ENCODE results near the gene TP53BP2.

DNA sequence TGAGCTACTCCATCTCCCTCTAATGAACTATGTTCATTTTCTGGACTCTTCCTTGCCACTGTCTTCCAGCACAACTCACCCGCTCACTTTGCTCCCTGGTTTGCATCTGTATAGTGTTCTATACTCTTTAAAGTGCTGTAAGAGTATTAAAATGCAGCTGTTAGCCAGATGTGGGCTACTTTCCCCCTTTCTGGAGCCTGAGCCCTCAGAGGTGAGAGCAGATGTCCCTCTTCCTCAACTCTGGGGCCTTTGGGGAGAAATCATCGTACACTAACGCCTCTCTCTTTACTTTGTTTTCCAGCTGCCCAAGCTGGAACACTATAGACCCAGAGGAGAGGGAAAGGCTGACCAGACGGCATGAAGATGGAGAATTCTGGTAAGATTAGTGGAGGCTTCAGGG, 94.1 kb downstream of the TP53BP2 start:
- TF ChIP-seq, protein P1, sequence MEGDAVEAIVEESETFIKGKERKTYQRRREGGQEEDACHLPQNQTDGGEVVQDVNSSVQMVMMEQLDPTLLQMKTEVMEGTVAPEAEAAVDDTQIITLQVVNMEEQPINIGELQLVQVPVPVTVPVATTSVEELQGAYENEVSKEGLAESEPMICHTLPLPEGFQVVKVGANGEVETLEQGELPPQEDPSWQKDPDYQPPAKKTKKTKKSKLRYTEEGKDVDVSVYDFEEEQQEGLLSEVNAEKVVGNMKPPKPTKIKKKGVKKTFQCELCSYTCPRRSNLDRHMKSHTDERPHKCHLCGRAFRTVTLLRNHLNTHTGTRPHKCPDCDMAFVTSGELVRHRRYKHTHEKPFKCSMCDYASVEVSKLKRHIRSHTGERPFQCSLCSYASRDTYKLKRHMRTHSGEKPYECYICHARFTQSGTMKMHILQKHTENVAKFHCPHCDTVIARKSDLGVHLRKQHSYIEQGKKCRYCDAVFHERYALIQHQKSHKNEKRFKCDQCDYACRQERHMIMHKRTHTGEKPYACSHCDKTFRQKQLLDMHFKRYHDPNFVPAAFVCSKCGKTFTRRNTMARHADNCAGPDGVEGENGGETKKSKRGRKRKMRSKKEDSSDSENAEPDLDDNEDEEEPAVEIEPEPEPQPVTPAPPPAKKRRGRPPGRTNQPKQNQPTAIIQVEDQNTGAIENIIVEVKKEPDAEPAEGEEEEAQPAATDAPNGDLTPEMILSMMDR (IDR thresholded peaks at IDR 0.05; ENCODE audit: borderline replicate concordance, extremely low read depth, low read length, poor library complexity, severe bottlenecking), result no peak
- no peak for TF ChIP-seq EZH2 (IDR thresholded peaks at IDR 0.05; ENCODE audit: borderline replicate concordance, low read depth, low read length, severe bottlenecking)
